OCI-LY1 (cell line): Measurements from ENCODE around the gene PSME2.

Experiments used
- EZH2 ChIP-seq: fragments of 200-600 bp; sonication (generic), shearing (Covaris generic); IDR thresholded peaks from 2 replicates; pipeline ENCODE4 v1.8.0; 2017; ENCODE audit warnings: borderline replicate concordance, mixed run types, mild to moderate bottlenecking, antibody characterized with exemption, low read length, moderate library complexity, mixed read lengths
- TF ChIP-seq, protein P1 (sequence below): fragments of 200-600 bp; sonication (generic), shearing (Covaris generic); IDR thresholded peaks from 2 replicates; pipeline ENCODE4 v1.5.1; 2017; ENCODE audit warnings: mild to moderate bottlenecking, antibody characterized with exemption, low read length, moderate library complexity, mixed read lengths

DNA sequence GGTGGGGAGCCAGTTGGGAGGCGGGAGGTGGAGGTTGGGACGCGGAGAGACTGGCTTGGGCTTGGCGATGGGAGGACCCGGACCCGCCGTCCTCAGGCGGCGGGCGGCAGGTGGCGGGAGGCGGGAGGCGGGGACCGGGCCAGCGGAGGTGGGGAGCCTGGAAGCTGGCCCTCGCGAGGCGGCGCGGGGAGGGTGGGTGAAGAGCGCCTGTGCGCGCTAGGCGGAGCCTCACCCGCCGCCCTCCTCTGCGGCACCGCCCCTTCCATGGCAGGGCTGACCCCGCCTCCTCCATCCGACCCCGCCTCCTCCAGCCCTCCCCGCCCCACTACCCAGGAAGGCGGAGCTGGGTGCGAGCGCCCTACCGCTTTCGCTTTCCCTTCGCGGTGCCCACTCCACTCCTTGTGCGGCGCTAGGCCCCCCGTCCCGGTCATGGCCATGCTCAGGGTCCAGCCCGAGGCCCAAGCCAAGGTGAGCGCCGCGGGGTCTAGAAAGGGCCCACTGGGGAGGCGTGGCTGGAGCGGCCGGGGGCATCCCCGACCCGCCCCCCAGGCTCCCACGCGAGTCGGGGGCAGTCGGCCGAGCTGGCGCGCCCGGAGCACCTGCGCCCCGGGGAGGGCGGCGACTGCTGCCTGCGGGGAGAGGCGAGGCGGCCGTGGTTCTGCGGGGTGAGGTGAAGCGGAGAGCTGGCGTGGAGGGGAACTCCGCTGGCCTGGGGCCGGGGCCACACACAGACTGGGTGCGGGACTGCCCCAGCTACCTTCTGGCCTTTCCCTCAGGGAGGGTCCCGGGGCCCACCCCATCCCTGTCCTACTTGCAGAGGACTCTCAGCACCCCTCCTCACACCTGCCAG lies 10.4 kb downstream of the PSME2 start, which contains the start of gene PSME1:
- TF ChIP-seq, protein P1, sequence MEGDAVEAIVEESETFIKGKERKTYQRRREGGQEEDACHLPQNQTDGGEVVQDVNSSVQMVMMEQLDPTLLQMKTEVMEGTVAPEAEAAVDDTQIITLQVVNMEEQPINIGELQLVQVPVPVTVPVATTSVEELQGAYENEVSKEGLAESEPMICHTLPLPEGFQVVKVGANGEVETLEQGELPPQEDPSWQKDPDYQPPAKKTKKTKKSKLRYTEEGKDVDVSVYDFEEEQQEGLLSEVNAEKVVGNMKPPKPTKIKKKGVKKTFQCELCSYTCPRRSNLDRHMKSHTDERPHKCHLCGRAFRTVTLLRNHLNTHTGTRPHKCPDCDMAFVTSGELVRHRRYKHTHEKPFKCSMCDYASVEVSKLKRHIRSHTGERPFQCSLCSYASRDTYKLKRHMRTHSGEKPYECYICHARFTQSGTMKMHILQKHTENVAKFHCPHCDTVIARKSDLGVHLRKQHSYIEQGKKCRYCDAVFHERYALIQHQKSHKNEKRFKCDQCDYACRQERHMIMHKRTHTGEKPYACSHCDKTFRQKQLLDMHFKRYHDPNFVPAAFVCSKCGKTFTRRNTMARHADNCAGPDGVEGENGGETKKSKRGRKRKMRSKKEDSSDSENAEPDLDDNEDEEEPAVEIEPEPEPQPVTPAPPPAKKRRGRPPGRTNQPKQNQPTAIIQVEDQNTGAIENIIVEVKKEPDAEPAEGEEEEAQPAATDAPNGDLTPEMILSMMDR = no peak
- no peak for TF ChIP-seq EZH2
